ENCODE measurements around the gene SRSF11. TPM values are rescaled to one million over a fixed set of nuclear protein-coding genes. Genes with fewer than 3 reads are reported as not detected.
"Not testable (repeated sequence)": the region's sequence is repeated elsewhere in the genome, so short reads cannot be mapped to it uniquely, and the experiment has no call there.

SRSF11 gene
- total RNA-seq, 3 donors from 2014 or later (not counting 1 experiment from before 2014, with no cell fraction given), result 347 to 374 (median 359) TPM

DNA sequence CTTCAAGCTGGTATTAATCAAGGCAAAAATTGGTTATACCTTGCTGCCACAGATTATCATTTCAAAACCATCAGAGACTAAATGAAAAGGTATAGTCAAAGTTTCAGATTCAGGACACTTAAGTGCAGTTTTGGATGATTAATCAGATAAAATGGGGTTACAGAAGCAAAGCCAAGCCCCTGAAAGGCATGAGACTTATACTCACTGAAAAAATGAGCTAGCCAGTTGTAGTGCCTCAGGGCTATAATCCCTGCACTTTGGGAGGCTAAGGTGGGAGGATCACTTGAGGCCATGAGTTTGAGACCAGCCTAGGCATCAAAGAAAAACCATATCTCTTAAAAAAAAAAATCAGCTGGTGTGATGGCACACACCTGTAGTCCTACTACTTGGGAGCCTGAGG is 31.0 kb upstream of the SRSF11 start:
- ATAC-seq (no peak), DNase-seq (no peak)
- Mint-ChIP-seq H3K4me3 (no peak overlapping the region), H3K36me3 (no peaks in the 10 kb centered on the region), H3K27ac (no peak overlapping the region), H3K4me1 (peaks cover 6 to 10% of the 10 kb centered on the region in 2 donors), H3K9me3 (no peaks in the 10 kb centered on the region), H3K27me3 (ENCODE audit: low read depth in 2 of 2) (no peaks in the 10 kb centered on the region)
- no peaks in the 10 kb centered on the region for H3K4me1 ChIP-seq (ENCODE audit: control insufficient read depth, insufficient read depth, low read length)
- peaks cover 4% of the 10 kb centered on the region for H3K36me3 ChIP-seq (ENCODE audit: control insufficient read depth, insufficient read depth, low read length)
- TF ChIP-seq, protein P1, sequence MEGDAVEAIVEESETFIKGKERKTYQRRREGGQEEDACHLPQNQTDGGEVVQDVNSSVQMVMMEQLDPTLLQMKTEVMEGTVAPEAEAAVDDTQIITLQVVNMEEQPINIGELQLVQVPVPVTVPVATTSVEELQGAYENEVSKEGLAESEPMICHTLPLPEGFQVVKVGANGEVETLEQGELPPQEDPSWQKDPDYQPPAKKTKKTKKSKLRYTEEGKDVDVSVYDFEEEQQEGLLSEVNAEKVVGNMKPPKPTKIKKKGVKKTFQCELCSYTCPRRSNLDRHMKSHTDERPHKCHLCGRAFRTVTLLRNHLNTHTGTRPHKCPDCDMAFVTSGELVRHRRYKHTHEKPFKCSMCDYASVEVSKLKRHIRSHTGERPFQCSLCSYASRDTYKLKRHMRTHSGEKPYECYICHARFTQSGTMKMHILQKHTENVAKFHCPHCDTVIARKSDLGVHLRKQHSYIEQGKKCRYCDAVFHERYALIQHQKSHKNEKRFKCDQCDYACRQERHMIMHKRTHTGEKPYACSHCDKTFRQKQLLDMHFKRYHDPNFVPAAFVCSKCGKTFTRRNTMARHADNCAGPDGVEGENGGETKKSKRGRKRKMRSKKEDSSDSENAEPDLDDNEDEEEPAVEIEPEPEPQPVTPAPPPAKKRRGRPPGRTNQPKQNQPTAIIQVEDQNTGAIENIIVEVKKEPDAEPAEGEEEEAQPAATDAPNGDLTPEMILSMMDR (IDR thresholded peaks at IDR 0.05), result no peak
- no peaks in the 10 kb centered on the region for H3K9me3 ChIP-seq (ENCODE audit: control insufficient read depth, insufficient read depth, low read length)
- intact Hi-C loops (cut with micrococcal nuclease), result no loop called here
- H3K27me3 ChIP-seq (ENCODE audit: control insufficient read depth, insufficient read depth, low read length), result no peaks in the 10 kb centered on the region
- H3K27ac ChIP-seq (ENCODE audit: low read length), result no peak overlapping the region
- no peak overlapping the region for H3K4me3 ChIP-seq (ENCODE audit: low read length)

DNA sequence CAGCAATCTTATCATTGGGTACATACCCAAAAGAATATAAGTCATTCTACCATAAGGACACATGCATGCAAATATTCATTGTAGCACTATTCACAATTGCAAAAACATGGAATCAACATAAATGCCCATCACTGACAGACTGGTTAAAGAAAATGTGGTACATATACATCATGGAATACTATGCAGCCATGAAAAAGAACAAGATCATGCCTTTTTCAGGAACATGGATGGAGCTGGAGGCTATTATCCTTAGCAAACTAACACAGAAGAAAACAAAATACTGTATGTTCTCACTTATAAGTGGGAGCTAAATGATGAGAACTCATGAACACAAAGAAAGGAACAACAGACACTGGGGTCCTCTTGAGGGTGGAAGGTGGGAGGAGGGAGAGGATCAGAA is 28.7 kb upstream of the SRSF11 start:
- H3K4me1 Mint-ChIP-seq; H3K36me3 Mint-ChIP-seq; H3K4me3 Mint-ChIP-seq; H3K4me3 ChIP-seq (ENCODE audit: low read length); H3K27ac ChIP-seq (ENCODE audit: low read length); H3K9me3 Mint-ChIP-seq; H3K36me3 ChIP-seq (ENCODE audit: control insufficient read depth, insufficient read depth, low read length); intact Hi-C loops (cut with micrococcal nuclease); H3K4me1 ChIP-seq (ENCODE audit: control insufficient read depth, insufficient read depth, low read length); H3K27me3 Mint-ChIP-seq (ENCODE audit: low read depth in 2 of 2); ATAC-seq; H3K9me3 ChIP-seq (ENCODE audit: control insufficient read depth, insufficient read depth, low read length); H3K27ac Mint-ChIP-seq; DNase-seq; H3K27me3 ChIP-seq (ENCODE audit: control insufficient read depth, insufficient read depth, low read length): not testable (repeated sequence)

DNA sequence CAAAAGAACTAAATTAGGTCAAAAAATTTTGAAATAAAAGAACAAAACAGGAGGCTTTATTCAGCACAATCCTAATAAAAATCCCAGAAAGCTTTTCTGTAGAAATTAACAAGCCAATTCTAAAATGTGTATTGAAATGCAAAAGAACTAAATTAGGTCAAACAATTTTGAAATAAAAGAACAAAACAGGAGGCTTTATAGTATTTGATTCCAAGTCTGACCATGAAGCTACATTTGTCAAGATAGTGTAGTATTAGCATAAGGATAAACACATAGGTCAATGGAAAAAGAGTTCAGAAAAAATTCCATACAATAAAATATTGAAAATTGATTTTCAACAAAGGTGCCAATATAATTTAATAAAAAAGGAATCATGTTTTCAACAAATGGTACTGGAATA is 26.6 kb upstream of the SRSF11 start:
- H3K36me3 ChIP-seq (ENCODE audit: control insufficient read depth, insufficient read depth, low read length), result no peaks in the 10 kb centered on the region
- no peak for ATAC-seq
- H3K9me3 ChIP-seq (ENCODE audit: control insufficient read depth, insufficient read depth, low read length), result no peaks in the 10 kb centered on the region
- no peak for DNase-seq
- no peaks in the 10 kb centered on the region for H3K27me3 ChIP-seq (ENCODE audit: control insufficient read depth, insufficient read depth, low read length)
- H3K27me3 Mint-ChIP-seq (ENCODE audit: low read depth in 2 of 2), result no peaks in the 10 kb centered on the region
- TF ChIP-seq, protein P1 (IDR thresholded peaks at IDR 0.05), result no peak
- no peak overlapping the region for H3K27ac Mint-ChIP-seq
- intact Hi-C loops (cut with micrococcal nuclease), result no loop called here
- no peaks in the 10 kb centered on the region for H3K9me3 Mint-ChIP-seq
- no peaks in the 10 kb centered on the region for H3K4me1 ChIP-seq (ENCODE audit: control insufficient read depth, insufficient read depth, low read length)
- peaks cover 0 to 16% of the 10 kb centered on the region in 2 donors for H3K4me1 Mint-ChIP-seq
- H3K36me3 Mint-ChIP-seq, result no peaks in the 10 kb centered on the region
- H3K4me3 ChIP-seq (ENCODE audit: low read length), result no peak overlapping the region
- H3K27ac ChIP-seq (ENCODE audit: low read length), result no peak overlapping the region
- no peak overlapping the region for H3K4me3 Mint-ChIP-seq

DNA sequence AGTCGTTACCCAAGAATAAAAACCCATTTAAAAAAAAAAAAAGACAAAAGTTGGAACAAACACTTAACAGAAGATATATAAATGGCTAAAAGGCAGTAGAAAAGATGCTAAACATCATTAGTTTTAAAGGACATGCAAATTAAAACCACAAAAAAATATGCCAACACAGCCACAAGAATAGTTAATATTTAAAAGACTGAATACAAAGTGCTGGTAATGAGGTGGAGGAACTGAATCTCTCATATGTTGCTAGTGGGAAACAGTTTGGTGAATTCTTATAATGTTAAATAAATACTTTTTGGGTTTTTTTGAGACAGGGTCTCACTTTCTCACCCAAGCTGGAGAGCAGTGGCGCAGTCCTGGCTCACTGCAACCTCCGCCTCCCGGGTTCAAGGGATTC is 25.8 kb upstream of the SRSF11 start:
- Mint-ChIP-seq H3K4me1 (peaks cover under 1 to 16% of the 10 kb centered on the region in 2 donors), H3K36me3 (no peaks in the 10 kb centered on the region), H3K27ac (no peak overlapping the region), H3K27me3 (ENCODE audit: low read depth in 2 of 2) (no peaks in the 10 kb centered on the region), H3K4me3 (no peak overlapping the region), H3K9me3 (no peaks in the 10 kb centered on the region)
- ATAC-seq (no peak), DNase-seq (no peak)
- no peaks in the 10 kb centered on the region for H3K27me3 ChIP-seq (ENCODE audit: control insufficient read depth, insufficient read depth, low read length)
- no peaks in the 10 kb centered on the region for H3K4me1 ChIP-seq (ENCODE audit: control insufficient read depth, insufficient read depth, low read length)
- TF ChIP-seq, protein P1 (IDR thresholded peaks at IDR 0.05), result no peak
- WGBS (ENCODE audit: insufficient coverage), result 95% methylated on average over 3 of the region's 4 CpGs
- no peaks in the 10 kb centered on the region for H3K36me3 ChIP-seq (ENCODE audit: control insufficient read depth, insufficient read depth, low read length)
- intact Hi-C loops (cut with micrococcal nuclease), result no loop called here
- H3K4me3 ChIP-seq (ENCODE audit: low read length), result no peak overlapping the region
- no peak overlapping the region for H3K27ac ChIP-seq (ENCODE audit: low read length)
- H3K9me3 ChIP-seq (ENCODE audit: control insufficient read depth, insufficient read depth, low read length), result no peaks in the 10 kb centered on the region
